Activated T-cell treated with anti-CD3 and anti-CD28 coated beads, Interleukin-2, amount 50 U/mL, for 72 hours (primary cell): ENCODE measurements around the gene NAA80. TPM values are rescaled to one million over a fixed set of nuclear protein-coding genes. Genes with fewer than 3 reads are reported as not detected.
"Not testable (repeated sequence)": the region's sequence is repeated elsewhere in the genome, so short reads cannot be mapped to it uniquely, and the experiment has no call there.

ENCODE experiments used
- ATAC-seq, 2 donors: fragments of 150-1000 bp; cut with Tn5 transposase; replicated peaks in 1 of 2; 2 replicates each; pipeline ENCODE4 v1.10.0; 2021; ENCODE audit warnings: moderate library complexity in 2 of 2, mild to moderate bottlenecking in 1 of 2
- DNase-seq, 2 donors: peaks; one replicate each; pipeline ENCODE4 v3.0.0; 2021 to 2022; ENCODE audit warnings: mixed read lengths in 1 of 2
- H3K27ac Mint-ChIP-seq: one replicate; pipeline ENCODE4 v1.8.0; 2022; ENCODE audit warnings: mild to moderate bottlenecking, moderate library complexity, mixed read lengths
- H3K27me3 Mint-ChIP-seq: one replicate; pipeline ENCODE4 v1.8.0; 2022; ENCODE audit warnings: low read depth, mixed read lengths
- H3K36me3 Mint-ChIP-seq, 2 donors: one replicate each; pipeline ENCODE4 v1.8.0; 2022; ENCODE audit warnings: mixed read lengths in 2 of 2, mild to moderate bottlenecking in 1 of 2; ENCODE audit not compliant: insufficient read depth in 2 of 2
- H3K4me1 Mint-ChIP-seq: one replicate; pipeline ENCODE4 v1.8.0; 2022; ENCODE audit warnings: low read depth, mixed read lengths
- H3K4me3 Mint-ChIP-seq, 2 donors: one replicate each; pipeline ENCODE4 v1.8.0; 2022; ENCODE audit warnings: mild to moderate bottlenecking in 2 of 2, mixed read lengths in 2 of 2, moderate library complexity in 2 of 2
- H3K9me3 Mint-ChIP-seq, 2 donors: one replicate each; pipeline ENCODE4 v1.8.0; 2022; ENCODE audit warnings: mixed read lengths in 2 of 2
- total RNA-seq, 2 donors: library from RNA; stranded (reverse); gene quantifications; one replicate each; pipeline ENCODE4 v1.2.3, GENCODE V29; 2022

NAA80 gene
- total RNA-seq, 2 donors from 2014 or later: 19.5 to 20.0 TPM

GRCh38 chr3:50272911-50273688 lies 26.1 kb downstream of the NAA80 start:
- Mint-ChIP-seq H3K36me3 (peaks cover 0 to 1% of the 10 kb centered on the region in 2 donors), H3K27ac (no peak overlapping the region), H3K4me3 (peak overlapping the region; percentile 81 to 95), H3K4me1 (peaks cover 41% of the 10 kb centered on the region), H3K9me3 (no peaks in the 10 kb centered on the region), H3K27me3 (peaks cover 43% of the 10 kb centered on the region)
- DNase-seq (peak; percentile 92 to 96), ATAC-seq (peak; percentile 89 to 92)

- H3K27ac Mint-ChIP-seq, H3K36me3 Mint-ChIP-seq, DNase-seq, H3K9me3 Mint-ChIP-seq, H3K4me3 Mint-ChIP-seq: not testable (repeated sequence)
- peak in 1 of 2 donors; percentile 0 for ATAC-seq
- Mint-ChIP-seq H3K27me3 (peaks cover 38% of the 10 kb centered on the region), H3K4me1 (peaks cover 41% of the 10 kb centered on the region)
Observed at GRCh38 chr3:50272538-50272910, 26.7 kb downstream of the NAA80 start.

- DNase-seq (no peak), ATAC-seq (no peak)
- Mint-ChIP-seq H3K27ac (no peak overlapping the region), H3K4me1 (peaks cover 41% of the 10 kb centered on the region), H3K36me3 (peaks cover 0 to 1% of the 10 kb centered on the region in 2 donors), H3K27me3 (peaks cover 45% of the 10 kb centered on the region), H3K9me3 (no peaks in the 10 kb centered on the region), H3K4me3 (no peak overlapping the region)
Observed at GRCh38 chr3:50271314-50271936, 27.8 kb downstream of the NAA80 start.

GRCh38 chr3:50270422-50271224 lies 28.6 kb downstream of the NAA80 start:
- DNase-seq (peak in 1 of 2 donors; percentile 24), ATAC-seq (no peak)
- no peaks in the 10 kb centered on the region for H3K9me3 Mint-ChIP-seq

GRCh38 chr3:50269977-50270413 lies 29.2 kb downstream of the NAA80 start:
- no peaks in the 10 kb centered on the region for H3K9me3 Mint-ChIP-seq

More at GRCh38 chr3:50270422-50271224, 28.6 kb downstream of the NAA80 start:
- Mint-ChIP-seq H3K4me1 (peaks cover 34% of the 10 kb centered on the region), H3K4me3 (no peak overlapping the region), H3K27ac (no peak overlapping the region), H3K27me3 (peaks cover 45% of the 10 kb centered on the region), H3K36me3 (no peaks in the 10 kb centered on the region)

GRCh38 chr3:50269460-50269859 lies 29.7 kb downstream of the NAA80 start:
- peaks cover 24% of the 10 kb centered on the region for H3K4me1 Mint-ChIP-seq
- peaks cover 37% of the 10 kb centered on the region for H3K27me3 Mint-ChIP-seq
- DNase-seq (no peak), ATAC-seq (no peak)
- H3K36me3 Mint-ChIP-seq: no peaks in the 10 kb centered on the region
- no peaks in the 10 kb centered on the region for H3K9me3 Mint-ChIP-seq
- no peak overlapping the region for H3K27ac Mint-ChIP-seq
- no peak overlapping the region for H3K4me3 Mint-ChIP-seq

More at GRCh38 chr3:50269977-50270413, 29.2 kb downstream of the NAA80 start:
- H3K4me3 Mint-ChIP-seq: no peak overlapping the region
- peaks cover 28% of the 10 kb centered on the region for H3K4me1 Mint-ChIP-seq
- H3K27me3 Mint-ChIP-seq: peaks cover 42% of the 10 kb centered on the region
- no peak for DNase-seq
- no peak overlapping the region for H3K27ac Mint-ChIP-seq
- ATAC-seq: no peak
- no peaks in the 10 kb centered on the region for H3K36me3 Mint-ChIP-seq

- no peak for ATAC-seq
- Mint-ChIP-seq H3K9me3 (no peaks in the 10 kb centered on the region), H3K27me3 (peaks cover 31% of the 10 kb centered on the region), H3K36me3 (no peaks in the 10 kb centered on the region), H3K4me3 (no peak within 1 kb of the TSS), H3K4me1 (peaks cover 18% of the 10 kb centered on the region), H3K27ac (no peak within 1 kb of the TSS)
- DNase-seq: no peak
Observed at GRCh38 chr3:50268703-50269451, 30.3 kb downstream of the NAA80 start, which contains the start of gene SEMA3B. Gene SEMA3B, plus strand, starts transcription at chr3:50269147. Its CDS starts 94 bp downstream, at chr3:50269241.

GRCh38 chr3:50268276-50268675 lies 30.9 kb downstream of the NAA80 start:
- H3K9me3 Mint-ChIP-seq: no peaks in the 10 kb centered on the region
- H3K27ac Mint-ChIP-seq: no peak overlapping the region
- H3K27me3 Mint-ChIP-seq: peaks cover 29% of the 10 kb centered on the region
- DNase-seq (no peak), ATAC-seq (no peak)
- H3K4me3 Mint-ChIP-seq: no peak overlapping the region
- no peaks in the 10 kb centered on the region for H3K36me3 Mint-ChIP-seq
- H3K4me1 Mint-ChIP-seq: peaks cover 17% of the 10 kb centered on the region

GRCh38 chr3:50267280-50267913 lies 31.8 kb downstream of the NAA80 start:
- DNase-seq (no peak), ATAC-seq (no peak)
- H3K4me3 Mint-ChIP-seq: no peak overlapping the region
- no peaks in the 10 kb centered on the region for H3K9me3 Mint-ChIP-seq
- peaks cover 8% of the 10 kb centered on the region for H3K4me1 Mint-ChIP-seq
- no peak overlapping the region for H3K27ac Mint-ChIP-seq
- H3K36me3 Mint-ChIP-seq: no peaks in the 10 kb centered on the region
- H3K27me3 Mint-ChIP-seq: peaks cover 24% of the 10 kb centered on the region

GRCh38 chr3:50266836-50267235 lies 32.4 kb downstream of the NAA80 start:
- no peak overlapping the region for H3K4me3 Mint-ChIP-seq

GRCh38 chr3:50266017-50266416 lies 33.2 kb downstream of the NAA80 start:
- ATAC-seq (no peak), DNase-seq (no peak)
- Mint-ChIP-seq H3K4me1 (no peaks in the 10 kb centered on the region), H3K27ac (no peak overlapping the region), H3K27me3 (peaks cover 24% of the 10 kb centered on the region), H3K4me3 (no peak overlapping the region), H3K36me3 (no peaks in the 10 kb centered on the region), H3K9me3 (no peaks in the 10 kb centered on the region)

More at GRCh38 chr3:50266836-50267235, 32.4 kb downstream of the NAA80 start:
- H3K27me3 Mint-ChIP-seq: peaks cover 24% of the 10 kb centered on the region
- no peak overlapping the region for H3K27ac Mint-ChIP-seq
- no peaks in the 10 kb centered on the region for H3K9me3 Mint-ChIP-seq
- H3K4me1 Mint-ChIP-seq: peaks cover 4% of the 10 kb centered on the region
- no peak for ATAC-seq
- H3K36me3 Mint-ChIP-seq: no peaks in the 10 kb centered on the region
- no peak for DNase-seq

GRCh38 chr3:50265571-50265970 lies 33.6 kb downstream of the NAA80 start:
- no peaks in the 10 kb centered on the region for H3K36me3 Mint-ChIP-seq
- H3K27me3 Mint-ChIP-seq: peaks cover 24% of the 10 kb centered on the region
- DNase-seq: no peak
- H3K27ac Mint-ChIP-seq: no peak overlapping the region
- no peaks in the 10 kb centered on the region for H3K4me1 Mint-ChIP-seq
- ATAC-seq: no peak
- no peak overlapping the region for H3K4me3 Mint-ChIP-seq
- no peaks in the 10 kb centered on the region for H3K9me3 Mint-ChIP-seq
